ENCODE results near the gene RPAIN.
A peak's percentile ranks its signal among the peaks of the same experiment; 100 is the strongest.
"Not testable (repeated sequence)": the region's sequence is repeated elsewhere in the genome, so short reads cannot be mapped to it uniquely, and the experiment has no call there.

RPAIN gene

GRCh38 chr17:5430413-5430999, 10.5 kb downstream of the RPAIN start:
- DNase-seq (ENCODE audit: low read depth), result no peak

- DNase-seq (ENCODE audit: low read depth), result not testable (repeated sequence)
Measured at GRCh38 chr17:5431234-5431633, 11.3 kb downstream of the RPAIN start.

- no peak for DNase-seq (ENCODE audit: low read depth)
Measured at GRCh38 chr17:5431949-5432556, 12.1 kb downstream of the RPAIN start.

GRCh38 chr17:5434984-5435383, 15.0 kb downstream of the RPAIN start:
- no peak for DNase-seq (ENCODE audit: low read depth)

GRCh38 chr17:5435781-5436315, 15.9 kb downstream of the RPAIN start:
- DNase-seq (ENCODE audit: low read depth), result not testable (repeated sequence)

- DNase-seq (ENCODE audit: low read depth), result no peak
Measured at GRCh38 chr17:5437721-5438317, 17.8 kb downstream of the RPAIN start.

- peak; percentile 84 for DNase-seq (ENCODE audit: low read depth)
Measured at GRCh38 chr17:5438716-5439445, 18.9 kb downstream of the RPAIN start, which contains the start of gene C1QBP. Gene C1QBP, minus strand, starts transcription at chr17:5439155. Its CDS starts 82 bp downstream, at chr17:5439073.

GRCh38 chr17:5439446-5439764, 19.4 kb downstream of the RPAIN start:
- no peak for DNase-seq (ENCODE audit: low read depth)

- no peak for DNase-seq (ENCODE audit: low read depth)
Measured at GRCh38 chr17:5443728-5444127, 23.7 kb downstream of the RPAIN start.

GRCh38 chr17:5444209-5444608, 24.2 kb downstream of the RPAIN start:
- no peak for DNase-seq (ENCODE audit: low read depth)

- no peak for DNase-seq (ENCODE audit: low read depth)
Measured at GRCh38 chr17:5446786-5447185, 26.8 kb downstream of the RPAIN start.

- no peak for DNase-seq (ENCODE audit: low read depth)
Measured at GRCh38 chr17:5464717-5465507, 44.9 kb downstream of the RPAIN start.

GRCh38 chr17:5466295-5466694, 46.3 kb downstream of the RPAIN start:
- no peak for DNase-seq (ENCODE audit: low read depth)

GRCh38 chr17:5467416-5467815, 47.4 kb downstream of the RPAIN start:
- no peak for DNase-seq (ENCODE audit: low read depth)

- DNase-seq (ENCODE audit: low read depth), result no peak
Measured at GRCh38 chr17:5468075-5468473, 48.1 kb downstream of the RPAIN start.

GRCh38 chr17:5472511-5472910, 52.5 kb downstream of the RPAIN start:
- DNase-seq (ENCODE audit: low read depth), result no peak

- DNase-seq (ENCODE audit: low read depth), result no peak
Measured at GRCh38 chr17:5473906-5474305, 53.9 kb downstream of the RPAIN start.

- DNase-seq (ENCODE audit: low read depth), result no peak
Measured at GRCh38 chr17:5478992-5479391, 59.0 kb downstream of the RPAIN start.

- DNase-seq (ENCODE audit: low read depth), result no peak
Measured at GRCh38 chr17:5480962-5481361, 61.0 kb downstream of the RPAIN start.

GRCh38 chr17:5481451-5481850, 61.5 kb downstream of the RPAIN start:
- DNase-seq (ENCODE audit: low read depth), result no peak
